Liver (tissue), 3 donors: ENCODE measurements around the gene L1TD1.

Source experiments
- EGR1 ChIP-seq, 2 donors: IDR thresholded peaks; 2 replicates each; pipeline ENCODE4 v1.6.1; 2016 to 2018; ENCODE audit warnings: antibody characterized with exemption in 2 of 2, low read depth in 2 of 2
- GABPA ChIP-seq, 2 donors: IDR thresholded peaks in 1 of 2; conservative IDR thresholded peaks in 1 of 2; 2 replicates each; pipeline ENCODE4 v1.6.1; 2016; ENCODE audit warnings: antibody characterized with exemption in 2 of 2, mild to moderate bottlenecking in 1 of 2, moderate library complexity in 1 of 2
- JUND ChIP-seq, 2 donors: IDR thresholded peaks; 2 replicates each; pipeline ENCODE4 v1.6.1; 2016; ENCODE audit warnings: antibody characterized with exemption in 2 of 2
- NR2F2 ChIP-seq: IDR thresholded peaks from 2 replicates; pipeline ENCODE4 v1.6.1; 2016; ENCODE audit warnings: antibody characterized with exemption
- RAD21 ChIP-seq, 2 donors: IDR thresholded peaks; 2 replicates each; pipeline ENCODE4 v1.6.1; 2016; ENCODE audit warnings: antibody characterized with exemption in 2 of 2, mild to moderate bottlenecking in 2 of 2
- SP1 ChIP-seq: IDR thresholded peaks from 2 replicates; pipeline ENCODE4 v1.6.1; 2018; ENCODE audit warnings: antibody characterized with exemption, mild to moderate bottlenecking
- TAF1 ChIP-seq: conservative IDR thresholded peaks from 2 replicates; pipeline ENCODE4 v1.6.1; 2016; ENCODE audit warnings: antibody characterized with exemption, mild to moderate bottlenecking
- YY1 ChIP-seq: IDR thresholded peaks from 2 replicates; pipeline ENCODE4 v1.6.1; 2016; ENCODE audit warnings: antibody characterized with exemption, mild to moderate bottlenecking
- TF ChIP-seq, protein P1 (sequence below): IDR thresholded peaks from 2 replicates; pipeline ENCODE4 v1.6.1; 2016; ENCODE audit warnings: antibody characterized with exemption, mild to moderate bottlenecking
- TF ChIP-seq, protein P2 (sequence below): IDR thresholded peaks from 2 replicates; pipeline ENCODE4 v1.6.1; 2016; ENCODE audit warnings: antibody characterized with exemption
- TF ChIP-seq, protein P3 (sequence below): fragments of 150-350 bp; IDR thresholded peaks from 2 replicates; pipeline ENCODE4 v1.5.1; 2017; ENCODE audit warnings: improper control_type of control experiment, low read depth, low read length; ENCODE audit not compliant: missing input control
- TF ChIP-seq, protein P4 (sequence below): IDR thresholded peaks from 2 replicates; pipeline ENCODE4 v1.6.1; 2016; ENCODE audit warnings: antibody characterized with exemption
- TF ChIP-seq, protein P5 (sequence below): IDR thresholded peaks from 2 replicates; pipeline ENCODE4 v1.6.1; 2016; ENCODE audit warnings: antibody characterized with exemption
- donor health status: healthy.
- donor health status: healthy.

DNA sequence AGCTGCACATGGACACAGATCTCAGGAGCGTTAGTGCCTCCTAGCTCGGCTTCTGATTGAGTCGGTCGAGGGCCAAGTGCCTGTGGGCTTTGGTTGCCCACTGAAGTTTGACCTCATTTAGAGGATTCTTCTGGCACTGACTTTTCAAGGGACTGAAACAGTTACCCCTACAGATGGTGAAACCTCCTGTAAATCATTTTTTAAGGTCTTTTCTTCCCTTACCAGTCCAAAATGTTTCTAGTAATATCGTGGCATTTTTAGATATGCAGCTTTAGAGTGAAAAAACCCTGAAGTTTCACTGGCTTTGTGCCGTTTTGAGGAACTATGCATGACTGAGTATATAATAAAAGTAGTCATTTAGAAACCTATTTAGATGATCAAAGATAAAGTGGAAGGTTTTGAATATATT, 34.7 kb upstream of the L1TD1 start:
- TF ChIP-seq, protein P1, sequence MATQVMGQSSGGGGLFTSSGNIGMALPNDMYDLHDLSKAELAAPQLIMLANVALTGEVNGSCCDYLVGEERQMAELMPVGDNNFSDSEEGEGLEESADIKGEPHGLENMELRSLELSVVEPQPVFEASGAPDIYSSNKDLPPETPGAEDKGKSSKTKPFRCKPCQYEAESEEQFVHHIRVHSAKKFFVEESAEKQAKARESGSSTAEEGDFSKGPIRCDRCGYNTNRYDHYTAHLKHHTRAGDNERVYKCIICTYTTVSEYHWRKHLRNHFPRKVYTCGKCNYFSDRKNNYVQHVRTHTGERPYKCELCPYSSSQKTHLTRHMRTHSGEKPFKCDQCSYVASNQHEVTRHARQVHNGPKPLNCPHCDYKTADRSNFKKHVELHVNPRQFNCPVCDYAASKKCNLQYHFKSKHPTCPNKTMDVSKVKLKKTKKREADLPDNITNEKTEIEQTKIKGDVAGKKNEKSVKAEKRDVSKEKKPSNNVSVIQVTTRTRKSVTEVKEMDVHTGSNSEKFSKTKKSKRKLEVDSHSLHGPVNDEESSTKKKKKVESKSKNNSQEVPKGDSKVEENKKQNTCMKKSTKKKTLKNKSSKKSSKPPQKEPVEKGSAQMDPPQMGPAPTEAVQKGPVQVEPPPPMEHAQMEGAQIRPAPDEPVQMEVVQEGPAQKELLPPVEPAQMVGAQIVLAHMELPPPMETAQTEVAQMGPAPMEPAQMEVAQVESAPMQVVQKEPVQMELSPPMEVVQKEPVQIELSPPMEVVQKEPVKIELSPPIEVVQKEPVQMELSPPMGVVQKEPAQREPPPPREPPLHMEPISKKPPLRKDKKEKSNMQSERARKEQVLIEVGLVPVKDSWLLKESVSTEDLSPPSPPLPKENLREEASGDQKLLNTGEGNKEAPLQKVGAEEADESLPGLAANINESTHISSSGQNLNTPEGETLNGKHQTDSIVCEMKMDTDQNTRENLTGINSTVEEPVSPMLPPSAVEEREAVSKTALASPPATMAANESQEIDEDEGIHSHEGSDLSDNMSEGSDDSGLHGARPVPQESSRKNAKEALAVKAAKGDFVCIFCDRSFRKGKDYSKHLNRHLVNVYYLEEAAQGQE = no peak
- TF ChIP-seq, protein P2, sequence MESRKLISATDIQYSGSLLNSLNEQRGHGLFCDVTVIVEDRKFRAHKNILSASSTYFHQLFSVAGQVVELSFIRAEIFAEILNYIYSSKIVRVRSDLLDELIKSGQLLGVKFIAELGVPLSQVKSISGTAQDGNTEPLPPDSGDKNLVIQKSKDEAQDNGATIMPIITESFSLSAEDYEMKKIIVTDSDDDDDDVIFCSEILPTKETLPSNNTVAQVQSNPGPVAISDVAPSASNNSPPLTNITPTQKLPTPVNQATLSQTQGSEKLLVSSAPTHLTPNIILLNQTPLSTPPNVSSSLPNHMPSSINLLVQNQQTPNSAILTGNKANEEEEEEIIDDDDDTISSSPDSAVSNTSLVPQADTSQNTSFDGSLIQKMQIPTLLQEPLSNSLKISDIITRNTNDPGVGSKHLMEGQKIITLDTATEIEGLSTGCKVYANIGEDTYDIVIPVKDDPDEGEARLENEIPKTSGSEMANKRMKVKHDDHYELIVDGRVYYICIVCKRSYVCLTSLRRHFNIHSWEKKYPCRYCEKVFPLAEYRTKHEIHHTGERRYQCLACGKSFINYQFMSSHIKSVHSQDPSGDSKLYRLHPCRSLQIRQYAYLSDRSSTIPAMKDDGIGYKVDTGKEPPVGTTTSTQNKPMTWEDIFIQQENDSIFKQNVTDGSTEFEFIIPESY = no peak
- TF ChIP-seq RAD21 (IDR thresholded peaks at IDR 0.05) (no peak), NR2F2 (no peak), JUND (IDR thresholded peaks at IDR 0.05) (no peak), GABPA (IDR thresholded peaks at IDR 0.05 in 1 of 2, conservative IDR thresholded peaks at IDR 0.05 in 1 of 2) (no peak), SP1 (no peak), TAF1 (no peak), YY1 (no peak), EGR1 (IDR thresholded peaks at IDR 0.05; ENCODE audit: low read depth in 2 of 2) (no peak)
- TF ChIP-seq, protein P3, sequence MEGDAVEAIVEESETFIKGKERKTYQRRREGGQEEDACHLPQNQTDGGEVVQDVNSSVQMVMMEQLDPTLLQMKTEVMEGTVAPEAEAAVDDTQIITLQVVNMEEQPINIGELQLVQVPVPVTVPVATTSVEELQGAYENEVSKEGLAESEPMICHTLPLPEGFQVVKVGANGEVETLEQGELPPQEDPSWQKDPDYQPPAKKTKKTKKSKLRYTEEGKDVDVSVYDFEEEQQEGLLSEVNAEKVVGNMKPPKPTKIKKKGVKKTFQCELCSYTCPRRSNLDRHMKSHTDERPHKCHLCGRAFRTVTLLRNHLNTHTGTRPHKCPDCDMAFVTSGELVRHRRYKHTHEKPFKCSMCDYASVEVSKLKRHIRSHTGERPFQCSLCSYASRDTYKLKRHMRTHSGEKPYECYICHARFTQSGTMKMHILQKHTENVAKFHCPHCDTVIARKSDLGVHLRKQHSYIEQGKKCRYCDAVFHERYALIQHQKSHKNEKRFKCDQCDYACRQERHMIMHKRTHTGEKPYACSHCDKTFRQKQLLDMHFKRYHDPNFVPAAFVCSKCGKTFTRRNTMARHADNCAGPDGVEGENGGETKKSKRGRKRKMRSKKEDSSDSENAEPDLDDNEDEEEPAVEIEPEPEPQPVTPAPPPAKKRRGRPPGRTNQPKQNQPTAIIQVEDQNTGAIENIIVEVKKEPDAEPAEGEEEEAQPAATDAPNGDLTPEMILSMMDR = no peak
- TF ChIP-seq, protein P4, sequence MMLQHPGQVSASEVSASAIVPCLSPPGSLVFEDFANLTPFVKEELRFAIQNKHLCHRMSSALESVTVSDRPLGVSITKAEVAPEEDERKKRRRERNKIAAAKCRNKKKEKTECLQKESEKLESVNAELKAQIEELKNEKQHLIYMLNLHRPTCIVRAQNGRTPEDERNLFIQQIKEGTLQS = no peak
- TF ChIP-seq, protein P5, sequence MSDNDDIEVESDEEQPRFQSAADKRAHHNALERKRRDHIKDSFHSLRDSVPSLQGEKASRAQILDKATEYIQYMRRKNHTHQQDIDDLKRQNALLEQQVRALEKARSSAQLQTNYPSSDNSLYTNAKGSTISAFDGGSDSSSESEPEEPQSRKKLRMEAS = no peak
